CD4-positive, alpha-beta T cell treated with Interleukin-21 for 1 hour (primary cell): ENCODE measurements around the gene PEX16.

ENCODE experiments used
- DNase-seq: peaks from one replicate; pipeline ENCODE4 v3.0.0-alpha.2; 2020

PEX16 gene

GRCh38 chr11:45930951-45931570 lies 13.4 kb upstream of the PEX16 start:
- no peak for DNase-seq

GRCh38 chr11:45930031-45930794 lies 12.5 kb upstream of the PEX16 start:
- DNase-seq: peak; percentile 56

- no peak for DNase-seq
Measured at GRCh38 chr11:45929486-45930030, 11.9 kb upstream of the PEX16 start.

GRCh38 chr11:45928535-45929215 lies 11.0 kb upstream of the PEX16 start:
- no peak for DNase-seq

GRCh38 chr11:45927684-45928413 lies 10.2 kb upstream of the PEX16 start:
- no peak for DNase-seq

GRCh38 chr11:45927332-45927683 lies 9.6 kb upstream of the PEX16 start:
- DNase-seq: no peak

GRCh38 chr11:45926536-45927331 lies 9.1 kb upstream of the PEX16 start:
- DNase-seq: no peak

- no peak for DNase-seq
Measured at GRCh38 chr11:45926001-45926401, 8.3 kb upstream of the PEX16 start.

GRCh38 chr11:45925550-45925949 lies 7.9 kb upstream of the PEX16 start:
- no peak for DNase-seq

GRCh38 chr11:45924927-45925326 lies 7.2 kb upstream of the PEX16 start:
- DNase-seq: no peak

- no peak for DNase-seq
Measured at GRCh38 chr11:45924036-45924915, 6.6 kb upstream of the PEX16 start.

- DNase-seq: peak; percentile 32
Measured at GRCh38 chr11:45922425-45923082, 4.9 kb upstream of the PEX16 start, which contains the start of gene LARGE2. Gene LARGE2, plus strand, starts transcription at chr11:45922656. Its CDS starts 227 bp downstream, at chr11:45922883.

GRCh38 chr11:45921561-45922424 lies 4.1 kb upstream of the PEX16 start:
- DNase-seq: peak; percentile 16

- DNase-seq: no peak
Measured at GRCh38 chr11:45920531-45921477, 3.1 kb upstream of the PEX16 start.

- no peak for DNase-seq
Measured at GRCh38 chr11:45919806-45920530, 2.3 kb upstream of the PEX16 start.

- DNase-seq: no peak
Measured at GRCh38 chr11:45918962-45919675, 1.4 kb upstream of the PEX16 start.
